WTC11 (cell line): ENCODE results near the gene GJE1. TPM values are rescaled to one million over a fixed set of nuclear protein-coding genes. Genes with fewer than 3 reads are reported as not detected.

Source experiments
- ATAC-seq: fragments of 200-7000 bp; cut with Tn5 transposase; 2 replicates; pipeline ENCODE4 v1.10.0; 2021; ENCODE audit warnings: mild to moderate bottlenecking, moderate library complexity
- CTCF ChIA-PET: fragments of 300-600 bp; sonication (Branson Sonifier 250); formaldehyde crosslinking; loops from one replicate; lab custom pipeline; 2021; ENCODE audit warnings: antibody characterized with exemption; lab: Charles Lee
- POLR2A ChIA-PET: fragments of 350-600 bp; sonication (Branson Sonifier 250); formaldehyde crosslinking; loops from one replicate; lab custom pipeline; 2021; ENCODE audit warnings: antibody characterized with exemption; lab: Charles Lee
- DNase-seq: peaks from one replicate; pipeline ENCODE4 v3.0.0; 2021; ENCODE audit warnings: low spot score
- H3K27ac Mint-ChIP-seq: 2 replicates; pipeline ENCODE4 v1.8.0; 2021; ENCODE audit warnings: mixed read lengths
- H3K27me3 Mint-ChIP-seq: 2 replicates; pipeline ENCODE4 v1.8.0; 2021; ENCODE audit warnings: low read depth, mild to moderate bottlenecking, moderate library complexity, mixed read lengths
- H3K36me3 Mint-ChIP-seq: 2 replicates; pipeline ENCODE4 v1.8.0; 2021; ENCODE audit warnings: mixed read lengths
- H3K4me1 Mint-ChIP-seq: 2 replicates; pipeline ENCODE4 v1.8.0; 2022; ENCODE audit warnings: mixed read lengths
- H3K4me3 Mint-ChIP-seq: 2 replicates; pipeline ENCODE4 v1.8.0; 2021; ENCODE audit warnings: mild to moderate bottlenecking, moderate library complexity, mixed read lengths
- H3K9me3 Mint-ChIP-seq: 2 replicates; pipeline ENCODE4 v1.8.0; 2021; ENCODE audit warnings: mixed read lengths
- AR ChIP-seq: fragments of 250-450 bp; sonication (Bioruptor Pico); IDR thresholded peaks from 2 replicates; pipeline ENCODE4 v1.9.0; 2021; ENCODE audit warnings: mild to moderate bottlenecking
- ATF2 ChIP-seq: sonication (generic); formaldehyde crosslinking; IDR thresholded peaks from 2 replicates; pipeline ENCODE4 v1.8.1; 2022; ENCODE audit warnings: low read depth, missing genetic modification reagents, borderline replicate concordance
- CDX4 ChIP-seq: fragments of 250-450 bp; sonication (Bioruptor Pico); IDR thresholded peaks from 2 replicates; pipeline ENCODE4 v1.9.0; 2021; ENCODE audit warnings: moderate library complexity, mild to moderate bottlenecking, inconsistent platforms, borderline replicate concordance
- CTCF ChIP-seq: fragments of 200-600 bp; IDR thresholded peaks from 2 replicates; pipeline ENCODE4 v1.8.0; 2022; ENCODE audit warnings: antibody characterized with exemption
- E2F4 ChIP-seq: sonication (generic); formaldehyde crosslinking; IDR thresholded peaks from 2 replicates; pipeline ENCODE4 v1.8.1; 2022; ENCODE audit warnings: low read depth, mild to moderate bottlenecking, moderate library complexity, missing genetic modification reagents, borderline replicate concordance
- E2F5 ChIP-seq: sonication (generic); formaldehyde crosslinking; IDR thresholded peaks from 2 replicates; pipeline ENCODE4 v1.8.1; 2022; ENCODE audit warnings: mild to moderate bottlenecking, moderate library complexity, missing genetic modification reagents
- EMX1 ChIP-seq: fragments of 250-450 bp; sonication (Bioruptor Pico); IDR thresholded peaks from 2 replicates; pipeline ENCODE4 v1.8.0; 2021; ENCODE audit warnings: mild to moderate bottlenecking
- FOXP4 ChIP-seq: sonication (generic); formaldehyde crosslinking; IDR thresholded peaks from 2 replicates; pipeline ENCODE4 v1.8.0; 2022; ENCODE audit warnings: mild to moderate bottlenecking, missing genetic modification reagents
- IRF2 ChIP-seq: sonication (generic); formaldehyde crosslinking; IDR thresholded peaks from 2 replicates; pipeline ENCODE4 v1.8.0; 2022; ENCODE audit warnings: low read depth, missing genetic modification reagents, borderline replicate concordance
- MLX ChIP-seq: sonication (generic); formaldehyde crosslinking; IDR thresholded peaks from 2 replicates; pipeline ENCODE4 v1.8.1; 2023; ENCODE audit warnings: mild to moderate bottlenecking, missing genetic modification reagents, moderate library complexity
- MXD4 ChIP-seq: fragments of 250-450 bp; sonication (Bioruptor Pico); IDR thresholded peaks from 2 replicates; pipeline ENCODE4 v1.8.0; 2021; ENCODE audit warnings: mild to moderate bottlenecking, moderate library complexity, borderline replicate concordance
- PRRX2 ChIP-seq: fragments of 250-450 bp; sonication (Bioruptor Pico); IDR thresholded peaks from 2 replicates; pipeline ENCODE4 v1.8.0; 2021; ENCODE audit warnings: mild to moderate bottlenecking
- RELA ChIP-seq: sonication (generic); formaldehyde crosslinking; IDR thresholded peaks from 2 replicates; pipeline ENCODE4 v1.8.1; 2022; ENCODE audit warnings: missing genetic modification reagents, mild to moderate bottlenecking, borderline replicate concordance
- SMAD4 ChIP-seq: sonication (generic); formaldehyde crosslinking; IDR thresholded peaks from 2 replicates; pipeline ENCODE4 v1.8.0; 2022; ENCODE audit warnings: mild to moderate bottlenecking, missing genetic modification reagents
- ZBTB21 ChIP-seq: sonication (generic); formaldehyde crosslinking; IDR thresholded peaks from 2 replicates; pipeline ENCODE4 v1.8.1; 2023; ENCODE audit warnings: mild to moderate bottlenecking, missing genetic modification reagents, borderline replicate concordance
- ZMAT4 ChIP-seq: fragments of 250-450 bp; sonication (Bioruptor Pico); IDR thresholded peaks from 2 replicates; pipeline ENCODE4 v1.9.0; 2021; ENCODE audit warnings: mild to moderate bottlenecking
- ZNF219 ChIP-seq: sonication (generic); formaldehyde crosslinking; IDR thresholded peaks from 2 replicates; pipeline ENCODE4 v1.8.0; 2023; ENCODE audit warnings: missing genetic modification reagents, mild to moderate bottlenecking, borderline replicate concordance
- ZNF281 ChIP-seq: sonication (generic); formaldehyde crosslinking; IDR thresholded peaks from 2 replicates; pipeline ENCODE4 v1.8.0; 2023; ENCODE audit warnings: mild to moderate bottlenecking, missing genetic modification reagents
- ZNF416 ChIP-seq: fragments of 250-450 bp; sonication (Bioruptor Pico); IDR thresholded peaks from 2 replicates; pipeline ENCODE4 v1.9.0; 2021; ENCODE audit warnings: mild to moderate bottlenecking, inconsistent platforms
- total RNA-seq: library from RNA; stranded (reverse); gene quantifications from 3 replicates; pipeline ENCODE4 v1.2.3, GENCODE V29; 2021

The GJE1 gene
- total RNA-seq, 1 experiment from 2014 or later = not detected

- Mint-ChIP-seq H3K4me1 (no peaks in the 10 kb centered on the region), H3K27me3 (no peaks in the 10 kb centered on the region), H3K36me3 (peaks cover 36% of the 10 kb centered on the region), H3K9me3 (no peaks in the 10 kb centered on the region), H3K4me3 (no peak overlapping the region), H3K27ac (no peak overlapping the region; the same call in 1 of the 2 replicates)
- POLR2A ChIA-PET = no interaction called here
- DNase-seq = no peak
- ATAC-seq = no peak
- TF ChIP-seq MLX (no peak), CDX4 (CRISPR knock-in tag) (no peak), MXD4 (no peak), E2F4 (CRISPR knock-in tag) (no peak), ZNF416 (CRISPR knock-in tag) (no peak), AR (no peak)
- CTCF ChIA-PET = no interaction called here
These were observed 42.0 kb downstream of the GJE1 start for GRCh38 chr6:142174703-142175102.

- H3K27ac Mint-ChIP-seq = no peak overlapping the region
- ChIA-PET POLR2A (no interaction called here), CTCF (interaction anchor here (1.2 kb wide), 2 partner anchors 22 to 29 kb away, joined by 3 read pairs; no protein-coding TSS in a partner anchor)
- 0 out of 2 replicates have a peak, but pooled peaks cover 3% of the 10 kb centered on the region for H3K4me1 Mint-ChIP-seq
- DNase-seq (no peak), ATAC-seq (no peak)
- H3K9me3 Mint-ChIP-seq = no peaks in the 10 kb centered on the region
- no peaks in the 10 kb centered on the region for H3K27me3 Mint-ChIP-seq
- H3K36me3 Mint-ChIP-seq = peaks cover 14% of the 10 kb centered on the region
- H3K4me3 Mint-ChIP-seq = no peak overlapping the region
- TF ChIP-seq SMAD4 (no peak), ZNF281 (CRISPR knock-in tag) (no peak), E2F5 (no peak), ZMAT4 (CRISPR knock-in tag) (no peak), ATF2 (CRISPR knock-in tag) (no peak), RELA (CRISPR knock-in tag) (no peak), CTCF (no peak), EMX1 (no peak), ZNF219 (CRISPR knock-in tag) (no peak), FOXP4 (CRISPR knock-in tag) (no peak), IRF2 (CRISPR knock-in tag) (no peak), ZBTB21 (no peak), PRRX2 (CRISPR knock-in tag) (no peak)
These were observed 45.4 kb downstream of the GJE1 start for GRCh38 chr6:142178129-142178528.
